ENCODE results near the gene ILF3. TPM values are rescaled to one million over a fixed set of nuclear protein-coding genes. Genes with fewer than 3 reads are reported as not detected.
A peak's percentile ranks its signal among the peaks of the same experiment; 100 is the strongest.

ILF3 gene
- total RNA-seq (100 to 1,000 TPM; 246 to 253 TPM), polyA plus RNA-seq (ENCODE audit: insufficient read depth, low read depth, low replicate concordance) (263 TPM)
- long read RNA-seq, donor 1, full-length matches to known transcripts: 26 of 88 reads
- long read RNA-seq, donor 1, partial matches to known transcripts: 62 of 88 reads
- long read RNA-seq, donor 1, other reads (novel, unspliced or antisense): 0 of 88 reads
- long read RNA-seq, donor 2, transcript ILF3-221 (3 exons, 2,579 nt): major isoform, 26 of 153 reads
- long read RNA-seq, donor 2, partial matches to known transcripts: 123 of 153 reads
- long read RNA-seq, donor 2, other reads (novel, unspliced or antisense): 0 of 153 reads

DNA sequence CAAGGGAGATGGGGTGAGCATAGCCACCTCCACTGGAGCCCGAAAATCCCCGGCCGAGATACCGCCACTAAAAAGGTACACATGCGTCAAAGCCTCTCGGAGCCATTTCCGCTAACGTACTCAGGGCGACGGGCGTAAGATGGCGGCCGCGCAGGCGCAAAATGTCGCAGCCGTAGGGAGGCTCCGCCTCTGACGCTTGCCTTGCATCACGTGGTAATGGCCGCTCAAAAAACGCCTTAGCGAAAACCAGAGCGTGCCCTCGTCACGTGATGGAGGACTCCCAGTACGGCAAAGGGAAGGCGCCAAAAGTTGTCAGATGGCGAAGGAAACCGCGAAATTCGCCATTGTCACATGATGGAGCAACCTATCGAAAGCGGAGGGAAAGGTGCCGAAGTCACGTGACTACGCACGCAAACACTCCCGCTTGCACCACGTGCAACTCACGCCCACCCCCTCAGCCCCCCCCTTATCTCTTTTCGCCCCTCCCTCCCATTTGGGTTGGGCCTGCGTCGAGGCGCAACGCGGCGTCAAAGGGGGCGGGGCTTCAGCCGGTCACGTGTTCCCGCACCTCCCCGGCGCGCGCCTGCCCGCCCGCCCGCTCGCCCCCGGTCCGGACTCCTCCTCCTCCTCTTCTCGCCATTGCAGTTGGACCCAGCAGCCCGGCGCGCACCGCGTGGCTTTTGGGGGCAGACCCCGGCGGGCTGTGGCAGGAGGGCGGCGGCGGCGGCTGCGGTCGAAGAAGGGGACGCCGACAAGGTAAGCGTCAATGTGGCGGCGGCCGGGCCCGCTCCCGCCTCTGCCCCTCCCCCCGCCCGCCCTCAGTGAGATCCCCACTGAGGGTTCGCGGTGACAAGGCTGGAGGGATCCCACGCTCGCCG lies at the start of gene ILF3:
TSS of gene ILF3 (plus strand) at position 615 of the 878 bp plus-strand sequence. CDS start 16,260 bp downstream, outside the sequence.
- TF ChIP-seq, protein P1, sequence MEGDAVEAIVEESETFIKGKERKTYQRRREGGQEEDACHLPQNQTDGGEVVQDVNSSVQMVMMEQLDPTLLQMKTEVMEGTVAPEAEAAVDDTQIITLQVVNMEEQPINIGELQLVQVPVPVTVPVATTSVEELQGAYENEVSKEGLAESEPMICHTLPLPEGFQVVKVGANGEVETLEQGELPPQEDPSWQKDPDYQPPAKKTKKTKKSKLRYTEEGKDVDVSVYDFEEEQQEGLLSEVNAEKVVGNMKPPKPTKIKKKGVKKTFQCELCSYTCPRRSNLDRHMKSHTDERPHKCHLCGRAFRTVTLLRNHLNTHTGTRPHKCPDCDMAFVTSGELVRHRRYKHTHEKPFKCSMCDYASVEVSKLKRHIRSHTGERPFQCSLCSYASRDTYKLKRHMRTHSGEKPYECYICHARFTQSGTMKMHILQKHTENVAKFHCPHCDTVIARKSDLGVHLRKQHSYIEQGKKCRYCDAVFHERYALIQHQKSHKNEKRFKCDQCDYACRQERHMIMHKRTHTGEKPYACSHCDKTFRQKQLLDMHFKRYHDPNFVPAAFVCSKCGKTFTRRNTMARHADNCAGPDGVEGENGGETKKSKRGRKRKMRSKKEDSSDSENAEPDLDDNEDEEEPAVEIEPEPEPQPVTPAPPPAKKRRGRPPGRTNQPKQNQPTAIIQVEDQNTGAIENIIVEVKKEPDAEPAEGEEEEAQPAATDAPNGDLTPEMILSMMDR (IDR thresholded peaks at IDR 0.05): peak in 1 of 3 experiments; percentile 25
- TF ChIP-seq POLR2A (IDR thresholded peaks at IDR 0.05): peak; percentile 92
- Histone ChIP-seq H3K27ac (peak within 1 kb of the TSS; percentile 100), H3K36me3 (ENCODE audit: low read depth, missing control alignments) (no peaks in the 10 kb centered on the region), H3K4me1 (peaks cover 27% of the 10 kb centered on the region), H3K4me3 (peak within 1 kb of the TSS; percentile 98 to 100), H3K27me3 (no peaks in the 10 kb centered on the region), H3K9me3 (no peaks in the 10 kb centered on the region)
- intact Hi-C loops (cut with DNase I; ENCODE audit: low total_unique reads): no loop called here
- peak; percentile 99 for DNase-seq
- 0 to 1% methylated on average over 40 to 89 of the region's 91 CpGs for WGBS, 2 donors

DNA sequence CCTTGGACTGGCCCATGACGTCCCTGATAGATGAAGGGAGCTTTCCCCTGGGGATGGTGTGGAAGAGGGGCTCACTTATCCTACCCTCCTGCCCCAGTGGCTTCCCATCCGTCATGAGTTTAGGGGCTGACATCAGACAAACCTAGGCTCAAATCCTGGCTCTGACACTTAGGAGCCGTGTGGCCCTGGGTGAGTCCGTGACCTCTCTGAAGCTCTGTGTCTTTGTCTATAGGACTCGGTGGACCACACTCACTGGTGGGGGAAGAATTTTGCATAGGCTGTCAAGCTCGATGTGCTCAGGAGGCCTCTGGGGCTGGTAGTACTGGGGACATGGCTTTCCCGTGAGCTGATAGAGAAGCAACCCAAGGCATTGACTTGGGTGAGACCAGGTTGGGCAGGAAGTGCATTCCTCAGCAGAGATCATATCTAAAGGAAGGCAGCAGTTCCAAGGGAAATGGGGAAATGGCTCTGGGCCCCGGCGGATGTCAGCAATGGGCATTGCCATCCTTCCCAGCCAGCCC lies 49.6 kb upstream of the ILF3 start:
- Histone ChIP-seq H3K36me3 (ENCODE audit: low read depth, missing control alignments) (no peaks in the 10 kb centered on the region), H3K4me3 (no peak overlapping the region), H3K4me1 (peaks cover 21% of the 10 kb centered on the region), H3K27me3 (no peaks in the 10 kb centered on the region), H3K9me3 (no peaks in the 10 kb centered on the region), H3K27ac (peak overlapping the region; percentile 94 to 95)
- WGBS, 2 donors: 74 to 82% methylated on average over 4 to 9 of the region's 9 CpGs
- TF ChIP-seq POLR2A (IDR thresholded peaks at IDR 0.05): no peak
- TF ChIP-seq, protein P1 (IDR thresholded peaks at IDR 0.05): no peak
- DNase-seq: no peak
- intact Hi-C loops (cut with DNase I; ENCODE audit: low total_unique reads): no loop called here

DNA sequence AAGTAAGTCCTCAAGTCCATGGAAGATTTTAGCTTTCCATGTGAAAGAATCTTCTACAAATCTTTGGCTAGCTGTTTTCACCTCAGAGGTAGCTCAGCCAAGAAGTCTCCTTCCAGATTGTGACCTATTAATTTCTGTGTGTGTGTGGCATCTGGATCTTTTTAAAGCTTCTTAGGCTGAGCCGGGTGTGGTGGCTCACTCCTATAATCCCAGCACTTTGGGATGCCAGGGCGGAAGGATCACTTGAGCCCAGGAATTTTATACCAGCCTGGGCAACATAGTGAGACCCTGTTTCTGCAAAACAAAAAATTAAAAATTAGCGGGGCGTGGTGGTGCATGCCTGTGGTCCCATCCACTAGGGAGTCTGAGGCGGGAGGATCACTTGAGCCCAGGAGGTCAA lies 42.2 kb upstream of the ILF3 start:
- Histone ChIP-seq H3K36me3 (ENCODE audit: low read depth, missing control alignments) (no peaks in the 10 kb centered on the region), H3K4me1 (peaks cover 31% of the 10 kb centered on the region), H3K4me3 (no peak overlapping the region), H3K27ac (peak overlapping the region; percentile 59 to 72), H3K9me3 (no peaks in the 10 kb centered on the region), H3K27me3 (no peaks in the 10 kb centered on the region)
- TF ChIP-seq POLR2A (IDR thresholded peaks at IDR 0.05): no peak
- TF ChIP-seq, protein P1 (IDR thresholded peaks at IDR 0.05): no peak
- intact Hi-C loops (cut with DNase I; ENCODE audit: low total_unique reads): no loop called here
- DNase-seq: no peak
- 60 to 64% methylated on average over 5 of the region's 5 CpGs for WGBS, 2 donors

DNA sequence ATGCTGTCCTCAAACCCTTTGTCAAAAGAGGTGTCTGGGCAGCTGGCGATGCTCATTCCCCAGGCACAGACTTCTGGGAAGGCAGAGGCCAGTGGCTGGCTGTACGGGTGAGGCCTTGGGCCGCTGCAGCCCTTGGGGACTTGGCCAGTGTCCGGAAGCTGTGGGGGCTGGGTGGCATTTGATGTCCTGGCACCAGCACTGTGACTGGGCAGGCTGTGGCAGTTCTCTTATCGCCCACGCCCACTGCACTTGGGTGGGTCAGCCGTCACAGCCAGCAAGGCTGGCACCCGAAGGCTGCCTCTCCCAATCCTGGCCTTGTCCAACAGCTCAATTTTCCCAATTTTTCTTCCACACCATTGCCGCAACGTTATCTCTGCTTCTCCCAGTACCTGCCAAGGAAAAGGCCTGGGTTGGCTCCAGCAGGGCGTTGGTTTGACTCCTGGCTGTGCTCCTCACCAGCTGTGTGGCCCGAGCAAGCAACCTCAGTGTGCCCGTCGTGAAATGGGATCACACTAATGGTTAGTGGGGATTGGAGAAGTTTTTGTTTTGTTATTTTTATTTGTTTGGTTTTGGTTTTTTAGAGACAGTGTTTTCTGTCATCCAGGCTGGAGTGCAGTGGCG lies 41.5 kb upstream of the ILF3 start:
- peaks cover 37% of the 10 kb centered on the region for H3K4me1 ChIP-seq
- H3K27ac ChIP-seq: peak overlapping the region; percentile 59 to 72
- TF ChIP-seq, protein P1 (IDR thresholded peaks at IDR 0.05): no peak
- no peak for TF ChIP-seq POLR2A (IDR thresholded peaks at IDR 0.05)
- 42 to 53% methylated on average over 9 to 15 of the region's 15 CpGs for WGBS, 2 donors
- no peaks in the 10 kb centered on the region for H3K27me3 ChIP-seq
- no peak overlapping the region for H3K4me3 ChIP-seq
- peak; percentile 94 for DNase-seq
- intact Hi-C loops (cut with DNase I; ENCODE audit: low total_unique reads): no loop called here
- no peaks in the 10 kb centered on the region for H3K9me3 ChIP-seq
- no peaks in the 10 kb centered on the region for H3K36me3 ChIP-seq (ENCODE audit: low read depth, missing control alignments)
